ENCODE results near the gene NKX2-1.

DNA sequence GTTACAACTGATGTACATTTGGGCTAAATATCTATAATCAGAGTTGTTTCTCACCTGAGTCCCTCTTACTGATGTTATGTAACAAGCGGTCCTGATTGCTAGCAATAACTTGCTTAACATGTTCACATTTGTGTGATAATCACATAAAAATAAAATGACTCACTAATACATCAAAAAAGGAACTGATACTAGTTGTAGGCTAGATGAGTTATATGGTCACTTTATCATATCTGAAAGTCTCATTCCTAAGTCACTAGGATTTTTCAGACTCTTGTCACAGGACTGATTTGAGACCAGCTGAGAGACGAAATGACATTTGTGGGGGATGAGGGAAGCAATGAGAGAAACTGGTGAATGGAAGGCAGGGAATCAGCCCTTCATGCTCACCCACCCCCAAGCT lies 34.3 kb downstream of the NKX2-1 start:
- no peak for TF ChIP-seq EZH2 (IDR thresholded peaks at IDR 0.05; ENCODE audit: insufficient read depth, low read length)
- TF ChIP-seq, protein P1, sequence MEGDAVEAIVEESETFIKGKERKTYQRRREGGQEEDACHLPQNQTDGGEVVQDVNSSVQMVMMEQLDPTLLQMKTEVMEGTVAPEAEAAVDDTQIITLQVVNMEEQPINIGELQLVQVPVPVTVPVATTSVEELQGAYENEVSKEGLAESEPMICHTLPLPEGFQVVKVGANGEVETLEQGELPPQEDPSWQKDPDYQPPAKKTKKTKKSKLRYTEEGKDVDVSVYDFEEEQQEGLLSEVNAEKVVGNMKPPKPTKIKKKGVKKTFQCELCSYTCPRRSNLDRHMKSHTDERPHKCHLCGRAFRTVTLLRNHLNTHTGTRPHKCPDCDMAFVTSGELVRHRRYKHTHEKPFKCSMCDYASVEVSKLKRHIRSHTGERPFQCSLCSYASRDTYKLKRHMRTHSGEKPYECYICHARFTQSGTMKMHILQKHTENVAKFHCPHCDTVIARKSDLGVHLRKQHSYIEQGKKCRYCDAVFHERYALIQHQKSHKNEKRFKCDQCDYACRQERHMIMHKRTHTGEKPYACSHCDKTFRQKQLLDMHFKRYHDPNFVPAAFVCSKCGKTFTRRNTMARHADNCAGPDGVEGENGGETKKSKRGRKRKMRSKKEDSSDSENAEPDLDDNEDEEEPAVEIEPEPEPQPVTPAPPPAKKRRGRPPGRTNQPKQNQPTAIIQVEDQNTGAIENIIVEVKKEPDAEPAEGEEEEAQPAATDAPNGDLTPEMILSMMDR (IDR thresholded peaks at IDR 0.05; ENCODE audit: insufficient read depth, low read depth, low read length) = no peak

Data from astrocyte (in vitro differentiated cells and primary cell).